GM10266 (cell line): ENCODE data around the gene BPIFA1.

Experiments used
- DNase-seq: peaks from one replicate; pipeline ENCODE4 v3.0.0; 2012; ENCODE audit errors: extremely low spot score
- TF ChIP-seq, protein P1 (sequence below): IDR thresholded peaks from 2 replicates; pipeline ENCODE4 v1.5.1; 2012; ENCODE audit warnings: mild to moderate bottlenecking, low read depth; ENCODE audit not compliant: control insufficient read depth, insufficient read depth; ENCODE audit errors: missing control alignments

Gene BPIFA1

DNA sequence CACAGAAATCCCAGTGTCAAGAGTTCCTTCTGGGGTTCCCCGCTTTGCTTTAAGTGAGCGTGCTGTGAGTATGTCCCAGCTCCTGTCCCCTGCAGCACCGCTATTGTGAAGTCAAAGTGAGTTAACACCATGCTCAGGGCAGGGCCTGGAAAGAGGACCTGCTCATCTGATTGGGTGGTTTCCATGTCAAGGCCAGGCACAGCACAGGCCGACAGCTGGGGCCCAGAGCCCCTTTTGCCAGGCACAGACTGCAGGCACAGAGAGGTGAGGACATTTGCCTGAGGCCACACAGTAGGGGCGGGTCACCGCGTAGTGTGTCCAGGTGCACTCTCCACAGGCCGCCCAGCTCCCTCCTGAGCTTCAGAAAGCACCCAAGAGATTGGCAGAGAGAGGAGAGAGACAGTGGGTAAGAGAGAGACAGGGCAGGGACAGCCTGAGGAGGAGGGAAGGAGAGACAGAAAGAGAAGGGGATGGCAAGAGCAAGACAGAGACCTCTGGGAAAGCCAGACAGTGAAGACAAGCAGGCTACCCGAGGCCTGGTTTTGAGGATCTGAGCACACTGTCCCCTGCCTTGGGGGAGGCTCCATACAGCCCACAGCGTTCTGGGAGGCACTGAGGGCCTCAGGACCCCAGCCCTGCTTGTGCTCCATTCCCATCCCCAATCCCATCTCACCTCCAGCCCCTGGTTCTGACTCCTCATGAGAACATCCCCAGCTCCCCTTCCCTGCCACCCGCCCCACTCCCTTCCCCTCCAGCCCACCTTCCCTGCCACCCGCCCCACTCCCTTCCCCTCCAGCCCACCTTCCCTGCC is 40.7 kb downstream of the BPIFA1 start:
- no peak for DNase-seq
- TF ChIP-seq, protein P1, sequence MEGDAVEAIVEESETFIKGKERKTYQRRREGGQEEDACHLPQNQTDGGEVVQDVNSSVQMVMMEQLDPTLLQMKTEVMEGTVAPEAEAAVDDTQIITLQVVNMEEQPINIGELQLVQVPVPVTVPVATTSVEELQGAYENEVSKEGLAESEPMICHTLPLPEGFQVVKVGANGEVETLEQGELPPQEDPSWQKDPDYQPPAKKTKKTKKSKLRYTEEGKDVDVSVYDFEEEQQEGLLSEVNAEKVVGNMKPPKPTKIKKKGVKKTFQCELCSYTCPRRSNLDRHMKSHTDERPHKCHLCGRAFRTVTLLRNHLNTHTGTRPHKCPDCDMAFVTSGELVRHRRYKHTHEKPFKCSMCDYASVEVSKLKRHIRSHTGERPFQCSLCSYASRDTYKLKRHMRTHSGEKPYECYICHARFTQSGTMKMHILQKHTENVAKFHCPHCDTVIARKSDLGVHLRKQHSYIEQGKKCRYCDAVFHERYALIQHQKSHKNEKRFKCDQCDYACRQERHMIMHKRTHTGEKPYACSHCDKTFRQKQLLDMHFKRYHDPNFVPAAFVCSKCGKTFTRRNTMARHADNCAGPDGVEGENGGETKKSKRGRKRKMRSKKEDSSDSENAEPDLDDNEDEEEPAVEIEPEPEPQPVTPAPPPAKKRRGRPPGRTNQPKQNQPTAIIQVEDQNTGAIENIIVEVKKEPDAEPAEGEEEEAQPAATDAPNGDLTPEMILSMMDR: no peak

DNA sequence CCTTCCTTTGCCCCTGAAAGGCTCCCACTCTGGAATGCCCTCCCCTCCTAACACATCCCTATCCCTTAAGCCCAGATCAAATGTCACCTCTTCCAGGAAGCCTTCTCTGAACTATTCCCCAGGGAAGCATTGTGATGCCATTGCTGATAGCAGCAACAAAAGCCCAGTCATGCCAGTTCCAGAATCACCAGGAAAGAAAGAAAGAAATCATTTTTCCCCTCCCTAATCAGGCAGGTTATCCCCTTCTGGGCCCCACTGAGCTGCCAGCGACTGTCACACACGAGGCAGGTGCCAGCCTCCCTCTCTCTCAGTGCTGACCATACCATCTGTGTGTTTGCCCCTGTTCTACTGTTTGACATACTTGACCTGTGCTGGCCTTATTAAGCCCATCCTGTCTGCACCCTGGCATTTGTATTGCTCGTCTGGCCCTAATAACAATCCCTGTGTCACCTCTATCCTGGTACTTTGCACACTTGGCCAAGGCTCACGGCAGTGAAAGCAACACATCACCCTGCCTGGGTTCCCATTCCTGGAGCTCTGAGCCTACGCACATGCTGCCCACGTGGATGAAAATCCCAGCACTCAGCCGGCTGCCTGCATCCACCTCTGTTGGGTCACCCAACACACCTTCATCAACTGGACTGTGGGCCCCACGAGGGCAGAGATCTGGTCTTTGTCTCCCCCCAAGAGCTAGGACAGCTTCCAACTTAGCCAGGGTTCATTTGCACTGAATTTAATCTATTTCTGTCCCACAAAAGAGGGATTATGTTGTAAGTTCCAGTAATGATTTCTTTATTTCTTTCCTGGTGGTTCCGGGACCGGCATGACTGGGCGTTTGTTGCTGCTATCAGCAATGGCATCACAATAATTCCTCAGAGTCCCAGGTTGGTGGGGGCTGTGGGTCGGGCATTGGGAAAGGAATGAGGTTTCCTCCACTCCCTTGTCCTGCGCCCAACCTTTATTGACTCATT is 42.0 kb downstream of the BPIFA1 start:
- no peak for DNase-seq
- TF ChIP-seq, protein P1: no peak

- TF ChIP-seq, protein P1: no peak
- DNase-seq: no peak
These were observed 42.9 kb downstream of the BPIFA1 start for GRCh38 chr20:33278700-33279099.

- DNase-seq: no peak
- TF ChIP-seq, protein P1: no peak
These were observed 43.6 kb downstream of the BPIFA1 start for GRCh38 chr20:33279261-33279910.

- TF ChIP-seq, protein P1: no peak
- DNase-seq: no peak
These were observed 44.3 kb downstream of the BPIFA1 start for GRCh38 chr20:33280000-33280680.

- TF ChIP-seq, protein P1: no peak
- DNase-seq: no peak
These were observed 45.0 kb downstream of the BPIFA1 start for GRCh38 chr20:33280775-33281174.
